Transverse colon (tissue), 4 donors: Measurements from ENCODE around the gene PTER. TPM values are rescaled to one million over a fixed set of nuclear protein-coding genes. Genes with fewer than 3 reads are reported as not detected.

Experiments
- DNase-seq: peaks from one replicate; pipeline ENCODE4 v3.0.0-alpha.2; 2019
- H3K27ac ChIP-seq, 4 donors: fragments of 200-600 bp; sonication (generic); 2 replicates each; pipeline ENCODE4 v1.5.1; 2016 to 2018; ENCODE audit warnings: inconsistent platforms in 4 of 4
- H3K27me3 ChIP-seq: fragments of 200-600 bp; sonication (generic); 2 replicates; pipeline ENCODE4 v1.5.1; 2017; ENCODE audit warnings: inconsistent platforms
- H3K36me3 ChIP-seq, 4 donors: fragments of 200-600 bp; sonication (generic); 2 replicates each; pipeline ENCODE4 v1.5.1; 2017 to 2019; ENCODE audit warnings: inconsistent platforms in 4 of 4
- H3K4me1 ChIP-seq, 4 donors: fragments of 200-600 bp; sonication (generic); 2 replicates each; pipeline ENCODE4 v1.5.1; 2017 to 2020; ENCODE audit warnings: inconsistent platforms in 4 of 4
- H3K4me3 ChIP-seq, 4 donors: fragments of 200-600 bp; sonication (generic); 1 replicate in 1 of 4; 2 replicates in 3 of 4; pipeline versions ENCODE4 v1.5.1 to v1.6.1; 2017 to 2019; ENCODE audit warnings: inconsistent platforms in 4 of 4
- H3K9me3 ChIP-seq, 2 donors: fragments of 200-600 bp; sonication (generic); 2 replicates each; pipeline ENCODE4 v1.5.1; 2017 to 2019; ENCODE audit warnings: inconsistent platforms in 2 of 2
- EP300 ChIP-seq: sonication (generic); formaldehyde crosslinking; IDR thresholded peaks from one replicate; pipeline ENCODE4 v1.6.1; 2017; ENCODE audit warnings: antibody characterized with exemption, low read depth
- POLR2A ChIP-seq: fragments of 450-650 bp; IDR thresholded peaks from one replicate; pipeline ENCODE4 v1.6.1; 2016; ENCODE audit warnings: antibody characterized with exemption, mild to moderate bottlenecking, moderate library complexity
- POLR2AphosphoS5 ChIP-seq, 3 donors: sonication (generic); formaldehyde crosslinking; IDR thresholded peaks; one replicate each; pipeline ENCODE4 v1.6.1; 2016; ENCODE audit warnings: antibody characterized with exemption in 3 of 3
- WGBS, 2 donors: methylation state at CpG; one replicate each; pipeline ENCODE4 v1.1.5; 2018; ENCODE audit warnings: low coverage in 1 of 2; 5-methylcytosine and 5-hydroxymethylcytosine counted together
- in situ Hi-C, 4 donors: fragments of 200-750 bp; cut with MboI; loops; one replicate each; pipeline versions ENCODE4 v1.15.0 to v1.15.1; 2017; ENCODE audit warnings: low sequenced_read_pairs in 3 of 4, low pct_ligation_motif_present in 1 of 4, low pct_unique_long_range_greater_than_20kb in 1 of 4
- intact Hi-C: fragments of 100-400 bp; cut with DNase I; formaldehyde crosslinking; loops from one replicate; pipeline ENCODE4 v1.15.1; 2023; ENCODE audit warnings: low total_unique reads
- total RNA-seq, 4 donors: library from RNA; depleted of rRNA; stranded (reverse); fragments of >200 nt; gene quantifications; one replicate each; pipeline ENCODE4 v1.1.0, GENCODE V29; 2016
- TF ChIP-seq, protein P1 (sequence below), 5 experiments: fragments of 200-600 bp in 3 of 5; fragments of 450-650 bp in 2 of 5; sonication (generic) in 3 of 5; IDR thresholded peaks; 1 replicate in 2 of 5; 2 replicates in 3 of 5; pipeline ENCODE4 v1.5.1; 2016 to 2017; ENCODE audit warnings: antibody characterized with exemption in 5 of 5, inconsistent platforms in 3 of 5, mild to moderate bottlenecking in 2 of 5, moderate library complexity in 1 of 5

The PTER gene
- total RNA-seq, 4 donors from 2014 or later: 14.3 to 23.2 (median 19.1) TPM

DNA sequence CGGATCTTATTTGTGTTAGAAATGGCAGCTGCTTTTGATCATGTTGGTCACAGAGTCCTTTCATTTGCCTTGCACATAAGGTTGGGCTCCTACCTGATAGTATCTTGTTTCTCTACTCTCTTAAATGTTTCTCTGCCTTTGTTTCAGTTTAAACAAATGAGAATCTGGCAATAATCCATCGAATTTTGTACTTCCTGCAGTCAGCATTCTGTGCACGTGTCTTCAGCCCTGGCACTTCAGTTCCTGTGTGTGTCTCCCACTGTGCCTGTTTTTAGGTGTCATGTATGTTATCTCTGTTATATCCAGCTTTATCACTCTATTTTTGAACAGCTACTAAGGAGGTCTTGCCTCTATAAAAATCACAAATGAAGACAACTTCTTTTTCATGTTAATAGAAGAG lies 28.4 kb upstream of the PTER start:
- no peaks in the 10 kb centered on the region for H3K9me3 ChIP-seq
- no peaks in the 10 kb centered on the region for H3K4me1 ChIP-seq
- H3K27me3 ChIP-seq: no peaks in the 10 kb centered on the region
- WGBS, 2 donors: 19% methylated on average over 3 of the region's 3 CpGs
- no peak overlapping the region for H3K27ac ChIP-seq
- DNase-seq: no peak
- no peak for TF ChIP-seq POLR2AphosphoS5 (IDR thresholded peaks at IDR 0.05)
- TF ChIP-seq POLR2A: no peak
- TF ChIP-seq EP300: no peak
- TF ChIP-seq, protein P1, sequence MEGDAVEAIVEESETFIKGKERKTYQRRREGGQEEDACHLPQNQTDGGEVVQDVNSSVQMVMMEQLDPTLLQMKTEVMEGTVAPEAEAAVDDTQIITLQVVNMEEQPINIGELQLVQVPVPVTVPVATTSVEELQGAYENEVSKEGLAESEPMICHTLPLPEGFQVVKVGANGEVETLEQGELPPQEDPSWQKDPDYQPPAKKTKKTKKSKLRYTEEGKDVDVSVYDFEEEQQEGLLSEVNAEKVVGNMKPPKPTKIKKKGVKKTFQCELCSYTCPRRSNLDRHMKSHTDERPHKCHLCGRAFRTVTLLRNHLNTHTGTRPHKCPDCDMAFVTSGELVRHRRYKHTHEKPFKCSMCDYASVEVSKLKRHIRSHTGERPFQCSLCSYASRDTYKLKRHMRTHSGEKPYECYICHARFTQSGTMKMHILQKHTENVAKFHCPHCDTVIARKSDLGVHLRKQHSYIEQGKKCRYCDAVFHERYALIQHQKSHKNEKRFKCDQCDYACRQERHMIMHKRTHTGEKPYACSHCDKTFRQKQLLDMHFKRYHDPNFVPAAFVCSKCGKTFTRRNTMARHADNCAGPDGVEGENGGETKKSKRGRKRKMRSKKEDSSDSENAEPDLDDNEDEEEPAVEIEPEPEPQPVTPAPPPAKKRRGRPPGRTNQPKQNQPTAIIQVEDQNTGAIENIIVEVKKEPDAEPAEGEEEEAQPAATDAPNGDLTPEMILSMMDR (IDR thresholded peaks at IDR 0.05): no peak
- intact Hi-C loops (no loop called here), in situ Hi-C loops (no loop called here)
- H3K36me3 ChIP-seq: no peaks in the 10 kb centered on the region
- no peak overlapping the region for H3K4me3 ChIP-seq

DNA sequence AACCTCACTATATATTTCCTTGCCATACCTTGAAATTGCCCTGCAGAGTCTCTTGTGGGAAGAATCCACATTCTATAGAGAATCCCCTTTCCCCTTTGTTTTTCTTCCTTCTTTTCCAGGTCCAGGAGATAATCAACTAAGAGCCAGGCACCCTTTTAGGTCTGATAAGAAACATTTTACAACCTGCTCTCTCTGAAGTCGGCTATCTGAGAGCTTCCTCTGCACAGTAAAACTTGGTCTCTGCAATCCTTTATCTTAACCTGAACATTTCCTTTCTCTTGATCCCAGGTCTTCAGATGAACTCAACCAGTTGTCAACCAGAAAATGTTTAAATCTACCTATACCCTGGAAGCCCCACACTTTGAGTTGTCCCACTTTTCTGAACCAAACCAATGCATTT lies 19.5 kb upstream of the PTER start:
- 33% methylated on average over 1 of the region's 1 CpG; no CpG with 5 or more reads in 1 of the 2 donors for WGBS, 2 donors
- no peak for DNase-seq
- intact Hi-C loops: no loop called here

DNA sequence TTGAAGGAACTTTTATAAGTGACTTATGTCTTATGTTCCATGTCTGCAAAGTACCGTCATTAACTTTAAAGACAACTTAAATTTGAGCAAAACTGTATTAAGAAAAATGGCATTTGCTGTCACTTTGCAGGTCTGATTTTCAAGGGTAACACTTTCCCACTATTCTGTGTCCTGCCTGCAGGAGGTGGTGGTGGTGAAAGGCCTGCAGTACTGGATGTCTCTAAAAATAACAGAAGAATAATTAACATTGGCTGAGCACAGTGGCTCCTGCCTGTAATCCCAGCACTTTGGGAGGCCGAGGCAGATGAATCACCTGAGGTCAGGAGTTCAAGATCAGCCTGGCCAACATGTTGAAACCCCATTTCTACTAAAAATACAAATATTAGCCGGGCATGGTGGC lies 13.2 kb upstream of the PTER start:
- no peaks in the 10 kb centered on the region for H3K4me1 ChIP-seq
- intact Hi-C loops: no loop called here
- H3K36me3 ChIP-seq: no peaks in the 10 kb centered on the region
- WGBS, 2 donors: 82 to 100% methylated on average over 1 to 3 of the region's 3 CpGs
- peaks cover 5% of the 10 kb centered on the region for H3K27me3 ChIP-seq
- no peak for TF ChIP-seq POLR2AphosphoS5 (IDR thresholded peaks at IDR 0.05)
- TF ChIP-seq, protein P1 (IDR thresholded peaks at IDR 0.05): no peak
- TF ChIP-seq EP300: no peak
- no peak for TF ChIP-seq POLR2A
- no peak overlapping the region for H3K4me3 ChIP-seq
- no peak overlapping the region for H3K27ac ChIP-seq
- in situ Hi-C loops: no loop called here
- H3K9me3 ChIP-seq: no peaks in the 10 kb centered on the region
- DNase-seq: no peak

More for the DNA sequence above, 19.5 kb upstream of the PTER start:
- Histone ChIP-seq H3K4me1 (no peaks in the 10 kb centered on the region), H3K27me3 (peaks cover 11% of the 10 kb centered on the region), H3K9me3 (no peaks in the 10 kb centered on the region), H3K27ac (no peak overlapping the region), H3K4me3 (no peak overlapping the region), H3K36me3 (no peaks in the 10 kb centered on the region)
- TF ChIP-seq EP300 (no peak), POLR2AphosphoS5 (IDR thresholded peaks at IDR 0.05) (no peak), POLR2A (no peak)
- TF ChIP-seq, protein P1 (IDR thresholded peaks at IDR 0.05): no peak
- in situ Hi-C loops: no loop called here

DNA sequence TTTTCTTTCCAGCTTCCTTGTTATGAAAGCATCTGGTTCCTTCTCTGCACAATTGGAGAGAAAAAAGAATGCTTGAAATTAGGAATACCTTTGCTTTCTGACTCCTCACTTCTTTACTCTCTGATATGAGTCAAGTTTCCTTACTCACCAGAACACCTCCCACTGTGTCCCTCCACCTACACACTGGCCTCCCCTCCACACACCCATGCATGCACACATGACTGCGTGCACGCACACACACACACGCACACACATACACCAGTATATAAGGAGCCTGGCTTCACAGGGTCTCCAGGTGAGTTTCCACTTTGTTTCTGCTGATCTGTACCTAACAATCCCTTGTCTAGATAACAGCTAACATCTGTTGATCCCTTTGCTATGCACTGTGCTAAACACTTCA lies 11.4 kb upstream of the PTER start:
- in situ Hi-C loops: no loop called here
- 91 to 92% methylated on average over 2 to 3 of the region's 3 CpGs for WGBS, 2 donors
- TF ChIP-seq POLR2A: no peak
- no peaks in the 10 kb centered on the region for H3K36me3 ChIP-seq
- no peak overlapping the region for H3K27ac ChIP-seq
- no peaks in the 10 kb centered on the region for H3K4me1 ChIP-seq
- no peaks in the 10 kb centered on the region for H3K9me3 ChIP-seq
- intact Hi-C loops: no loop called here
- no peak overlapping the region for H3K4me3 ChIP-seq
- DNase-seq: no peak
- H3K27me3 ChIP-seq: peaks cover 5% of the 10 kb centered on the region

DNA sequence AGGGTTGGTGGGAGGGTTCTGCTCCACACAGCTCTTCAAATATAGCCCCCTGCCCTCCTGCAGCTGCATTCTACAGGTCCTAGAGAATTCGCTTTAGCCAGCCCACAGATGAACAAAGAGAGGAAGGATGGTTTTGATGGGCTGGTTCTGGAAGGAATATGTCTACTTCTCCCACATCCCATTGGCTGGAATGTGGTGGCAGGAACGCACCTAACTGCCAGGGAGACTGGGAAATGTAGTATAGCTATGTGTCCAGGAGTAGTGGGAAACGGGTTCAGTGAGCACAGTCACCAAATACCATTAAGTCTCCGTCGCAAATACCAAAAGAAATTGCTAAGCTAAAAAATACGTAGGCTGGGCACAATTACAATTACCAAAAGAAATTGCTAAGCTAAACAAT lies 7.3 kb upstream of the PTER start:
- no peak for DNase-seq
- H3K27ac ChIP-seq: no peak overlapping the region
- no peaks in the 10 kb centered on the region for H3K27me3 ChIP-seq
- no peaks in the 10 kb centered on the region for H3K4me1 ChIP-seq
- H3K9me3 ChIP-seq: no peaks in the 10 kb centered on the region
- H3K36me3 ChIP-seq: no peaks in the 10 kb centered on the region
- no peak overlapping the region for H3K4me3 ChIP-seq
- TF ChIP-seq EP300 (no peak), POLR2AphosphoS5 (IDR thresholded peaks at IDR 0.05) (no peak), POLR2A (no peak)
- TF ChIP-seq, protein P1 (IDR thresholded peaks at IDR 0.05): no peak
- in situ Hi-C loops (no loop called here), intact Hi-C loops (no loop called here)
- 74 to 96% methylated on average over 4 to 6 of the region's 6 CpGs for WGBS, 2 donors
